Right lobe of liver (tissue), 4 donors: ENCODE measurements around the gene RNF217.
A peak's percentile ranks its signal among the peaks of the same experiment; 100 is the strongest.

Experiments
- POLR2A ChIP-seq: fragments of 450-650 bp; IDR thresholded peaks from one replicate; pipeline ENCODE4 v1.6.1; 2017; ENCODE audit warnings: antibody characterized with exemption, mild to moderate bottlenecking
- TF ChIP-seq, protein P1 (sequence below), 4 donors: fragments of 200-600 bp in 3 of 4; fragments of 450-650 bp in 1 of 4; IDR thresholded peaks; one replicate each; pipeline versions ENCODE4 v1.5.1 to v1.8.0; 2016 to 2022; ENCODE audit warnings: antibody characterized with exemption in 4 of 4, mild to moderate bottlenecking in 2 of 4
- donor health status: DM: no; HTN: no; CAD: no.
- donor health status: DM: no; HTN: no; CAD: no.
- donor health status: DM: no; HTN: yes; CAD: no.

- TF ChIP-seq, protein P1, sequence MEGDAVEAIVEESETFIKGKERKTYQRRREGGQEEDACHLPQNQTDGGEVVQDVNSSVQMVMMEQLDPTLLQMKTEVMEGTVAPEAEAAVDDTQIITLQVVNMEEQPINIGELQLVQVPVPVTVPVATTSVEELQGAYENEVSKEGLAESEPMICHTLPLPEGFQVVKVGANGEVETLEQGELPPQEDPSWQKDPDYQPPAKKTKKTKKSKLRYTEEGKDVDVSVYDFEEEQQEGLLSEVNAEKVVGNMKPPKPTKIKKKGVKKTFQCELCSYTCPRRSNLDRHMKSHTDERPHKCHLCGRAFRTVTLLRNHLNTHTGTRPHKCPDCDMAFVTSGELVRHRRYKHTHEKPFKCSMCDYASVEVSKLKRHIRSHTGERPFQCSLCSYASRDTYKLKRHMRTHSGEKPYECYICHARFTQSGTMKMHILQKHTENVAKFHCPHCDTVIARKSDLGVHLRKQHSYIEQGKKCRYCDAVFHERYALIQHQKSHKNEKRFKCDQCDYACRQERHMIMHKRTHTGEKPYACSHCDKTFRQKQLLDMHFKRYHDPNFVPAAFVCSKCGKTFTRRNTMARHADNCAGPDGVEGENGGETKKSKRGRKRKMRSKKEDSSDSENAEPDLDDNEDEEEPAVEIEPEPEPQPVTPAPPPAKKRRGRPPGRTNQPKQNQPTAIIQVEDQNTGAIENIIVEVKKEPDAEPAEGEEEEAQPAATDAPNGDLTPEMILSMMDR (IDR thresholded peaks at IDR 0.05), result peak; percentile 86 to 91 (median 88)
- no peak for TF ChIP-seq POLR2A
Observed at GRCh38 chr6:125114248-125114858, 152.1 kb downstream of the RNF217 start.
